Fibroblast of pulmonary artery (primary cell): ENCODE results near the gene CDK14.

Source experiments
- DNase-seq: peaks from one replicate; pipeline ENCODE4 v3.0.0-alpha.2; 2010; ENCODE audit warnings: low read depth
- H3K4me3 ChIP-seq: replicated peaks from 2 replicates; pipeline ENCODE4 v1.5.1; 2011; ENCODE audit warnings: low read depth, mild to moderate bottlenecking, control low read depth, low read length, moderate library complexity
- CTCF ChIP-seq: IDR thresholded peaks from 2 replicates; pipeline ENCODE4 v1.5.1; 2011; ENCODE audit warnings: mild to moderate bottlenecking, control low read depth, low read length, inconsistent platforms; ENCODE audit errors: missing control alignments

The CDK14 gene

GRCh38 chr7:90889210-90889609 is 293.1 kb downstream of the CDK14 start:
- no peak overlapping the region for H3K4me3 ChIP-seq
- DNase-seq: no peak
- TF ChIP-seq CTCF: no peak

- no peak overlapping the region for H3K4me3 ChIP-seq
- TF ChIP-seq CTCF: no peak
- DNase-seq: no peak
Observed at GRCh38 chr7:90889644-90890043, 293.5 kb downstream of the CDK14 start.

- no peak for DNase-seq
- TF ChIP-seq CTCF: no peak
- H3K4me3 ChIP-seq: no peak overlapping the region
Observed at GRCh38 chr7:90891529-90891928, 295.4 kb downstream of the CDK14 start.

GRCh38 chr7:90892213-90892612 is 296.1 kb downstream of the CDK14 start:
- no peak for DNase-seq
- TF ChIP-seq CTCF: no peak
- no peak overlapping the region for H3K4me3 ChIP-seq

GRCh38 chr7:90894122-90894521 is 298.0 kb downstream of the CDK14 start:
- no peak overlapping the region for H3K4me3 ChIP-seq
- DNase-seq: no peak
- no peak for TF ChIP-seq CTCF

GRCh38 chr7:90896458-90896857 is 300.3 kb downstream of the CDK14 start:
- H3K4me3 ChIP-seq: no peak overlapping the region
- no peak for DNase-seq
- TF ChIP-seq CTCF: no peak

GRCh38 chr7:90897961-90898469 is 301.9 kb downstream of the CDK14 start:
- DNase-seq: no peak
- no peak overlapping the region for H3K4me3 ChIP-seq
- no peak for TF ChIP-seq CTCF
